ENCODE data around the gene ARMC6.

DNA sequence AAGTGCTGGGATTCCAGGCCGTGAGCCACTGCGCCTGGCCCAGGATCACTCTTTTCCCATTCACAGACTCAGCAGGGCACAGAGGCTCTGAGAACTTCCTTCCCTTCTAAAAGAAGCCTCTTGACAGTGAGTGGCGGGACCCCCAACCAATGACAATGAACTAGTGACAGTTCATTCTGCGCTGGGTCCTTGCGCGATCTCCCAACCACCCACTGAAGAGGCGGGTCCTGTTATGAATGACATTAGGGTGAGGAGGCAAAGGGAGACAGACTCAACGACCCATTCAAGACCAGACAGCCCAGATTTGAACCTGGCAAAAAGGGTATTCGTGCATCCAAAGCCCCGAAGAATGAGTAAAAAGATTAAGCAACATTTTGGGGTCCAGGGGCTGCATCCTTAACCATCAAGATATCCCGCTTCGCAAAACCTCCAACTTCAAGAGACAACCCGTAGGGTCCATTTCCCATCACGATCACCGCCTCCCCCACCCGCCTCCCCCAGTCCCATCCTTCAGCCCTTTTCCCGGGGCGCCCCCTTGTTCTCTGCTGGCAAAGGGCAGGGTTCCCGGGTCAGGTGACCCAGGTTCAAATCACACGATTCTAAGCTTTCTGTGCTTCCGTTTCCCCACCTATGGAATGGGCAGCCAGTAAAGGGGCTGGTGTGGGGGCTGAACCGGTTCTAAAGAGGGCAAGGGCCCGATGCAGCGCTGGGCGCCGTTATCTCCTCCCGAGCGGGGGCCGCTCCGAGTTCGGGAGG lies 805 bp upstream of the ARMC6 start:
- TF ChIP-seq, protein P1, sequence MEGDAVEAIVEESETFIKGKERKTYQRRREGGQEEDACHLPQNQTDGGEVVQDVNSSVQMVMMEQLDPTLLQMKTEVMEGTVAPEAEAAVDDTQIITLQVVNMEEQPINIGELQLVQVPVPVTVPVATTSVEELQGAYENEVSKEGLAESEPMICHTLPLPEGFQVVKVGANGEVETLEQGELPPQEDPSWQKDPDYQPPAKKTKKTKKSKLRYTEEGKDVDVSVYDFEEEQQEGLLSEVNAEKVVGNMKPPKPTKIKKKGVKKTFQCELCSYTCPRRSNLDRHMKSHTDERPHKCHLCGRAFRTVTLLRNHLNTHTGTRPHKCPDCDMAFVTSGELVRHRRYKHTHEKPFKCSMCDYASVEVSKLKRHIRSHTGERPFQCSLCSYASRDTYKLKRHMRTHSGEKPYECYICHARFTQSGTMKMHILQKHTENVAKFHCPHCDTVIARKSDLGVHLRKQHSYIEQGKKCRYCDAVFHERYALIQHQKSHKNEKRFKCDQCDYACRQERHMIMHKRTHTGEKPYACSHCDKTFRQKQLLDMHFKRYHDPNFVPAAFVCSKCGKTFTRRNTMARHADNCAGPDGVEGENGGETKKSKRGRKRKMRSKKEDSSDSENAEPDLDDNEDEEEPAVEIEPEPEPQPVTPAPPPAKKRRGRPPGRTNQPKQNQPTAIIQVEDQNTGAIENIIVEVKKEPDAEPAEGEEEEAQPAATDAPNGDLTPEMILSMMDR (IDR thresholded peaks at IDR 0.05; ENCODE audit: poor library complexity, severe bottlenecking): peak; percentile 38
- TF ChIP-seq RAD21 (conservative IDR thresholded peaks at IDR 0.05): no peak
- TF ChIP-seq POLR2AphosphoS5 (IDR thresholded peaks at IDR 0.05): peak; percentile 73
- peak; percentile 3 for TF ChIP-seq MXI1 (conservative IDR thresholded peaks at IDR 0.05; ENCODE audit: poor library complexity, severe bottlenecking)
- no peak for TF ChIP-seq EZH2 (IDR thresholded peaks at IDR 0.05; ENCODE audit: borderline replicate concordance, insufficient read depth, low read length, poor library complexity, severe bottlenecking)
- peak; percentile 59 for TF ChIP-seq EP300 (conservative IDR thresholded peaks at IDR 0.05; ENCODE audit: poor library complexity, severe bottlenecking)
- TF ChIP-seq SMC3 (conservative IDR thresholded peaks at IDR 0.05; ENCODE audit: poor library complexity): peak; percentile 23
- TF ChIP-seq TAF1 (IDR thresholded peaks at IDR 0.05; ENCODE audit: low read depth): no peak
